GM18858 (cell line): Measurements from ENCODE around the gene CD80.
A peak's percentile ranks its signal among the peaks of the same experiment; 100 is the strongest.
"Not testable (repeated sequence)": the region's sequence is repeated elsewhere in the genome, so short reads cannot be mapped to it uniquely, and the experiment has no call there.

ENCODE experiments used
- ATAC-seq: cut with Tn5 transposase; IDR thresholded peaks from one replicate; pipeline ENCODE4 v1.9.1; 2021; ENCODE audit not compliant: unreplicated experiment

Gene CD80

DNA sequence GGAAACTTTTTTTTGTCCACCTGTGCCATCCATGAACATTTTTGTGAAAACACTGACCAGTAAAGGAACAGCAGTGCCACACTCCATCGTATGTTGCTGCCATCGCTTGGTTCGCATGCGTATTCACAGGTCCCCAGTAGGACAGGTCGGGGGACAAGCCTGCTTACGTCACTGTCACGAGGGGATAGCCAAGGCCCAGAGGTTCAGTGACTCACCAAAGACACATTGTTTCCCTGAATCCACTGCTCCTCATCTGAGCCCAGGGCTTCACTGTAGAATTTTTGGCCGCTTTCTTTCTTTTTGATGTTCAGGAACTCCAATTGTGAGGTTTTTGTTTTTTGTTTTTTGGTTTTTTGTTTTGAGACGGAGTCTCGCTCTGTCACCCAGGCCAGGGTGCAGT, 25.8 kb upstream of the CD80 start:
- ATAC-seq, result no peak

DNA sequence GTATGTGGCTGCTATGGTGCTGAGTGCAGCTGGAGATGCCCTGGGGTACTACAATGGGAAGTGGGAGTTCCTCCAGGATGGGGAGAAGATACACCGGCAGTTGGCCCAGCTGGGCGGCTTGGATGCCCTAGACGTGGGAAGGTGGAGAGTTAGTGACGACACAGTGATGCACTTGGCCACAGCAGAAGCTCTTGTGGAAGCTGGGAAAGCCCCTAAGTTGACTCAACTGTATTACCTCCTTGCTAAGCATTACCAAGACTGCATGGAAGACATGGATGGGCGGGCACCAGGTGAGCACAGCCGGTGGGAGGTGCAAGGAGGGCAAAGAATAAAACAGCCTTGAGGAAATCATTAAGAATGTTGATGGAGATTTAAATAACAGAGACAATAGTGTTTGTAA, 22.8 kb upstream of the CD80 start:
- no peak for ATAC-seq

- ATAC-seq, result peak; percentile 50
Observed at GRCh38 chr3:119580067-119580760, 20.8 kb upstream of the CD80 start.

GRCh38 chr3:119579366-119580066, 20.1 kb upstream of the CD80 start, which contains the start of gene ADPRH:
TSS of gene ADPRH (plus strand) at chr3:119579492. CDS start at chr3:119582170, 2,678 bp downstream.
- ATAC-seq, result peak; percentile 38

DNA sequence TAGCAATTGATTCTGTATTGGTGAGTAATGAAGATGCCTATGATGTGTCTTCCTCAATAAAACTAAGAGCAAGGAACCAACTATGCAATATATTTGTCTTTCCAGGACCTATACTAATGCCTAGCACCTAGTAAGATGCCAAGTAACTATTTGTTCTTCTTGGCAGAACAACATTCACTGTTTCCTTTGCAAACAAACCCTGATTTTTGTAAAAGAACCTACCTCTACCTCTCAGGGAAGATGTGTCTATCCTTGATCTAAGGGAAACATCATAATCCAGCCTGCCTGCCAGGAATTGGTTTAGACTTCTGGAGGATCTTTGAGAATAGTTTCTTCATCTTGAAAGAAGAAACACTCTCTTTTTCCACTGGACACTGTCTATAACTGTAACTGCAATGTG, 16.1 kb upstream of the CD80 start:
- no peak for ATAC-seq

DNA sequence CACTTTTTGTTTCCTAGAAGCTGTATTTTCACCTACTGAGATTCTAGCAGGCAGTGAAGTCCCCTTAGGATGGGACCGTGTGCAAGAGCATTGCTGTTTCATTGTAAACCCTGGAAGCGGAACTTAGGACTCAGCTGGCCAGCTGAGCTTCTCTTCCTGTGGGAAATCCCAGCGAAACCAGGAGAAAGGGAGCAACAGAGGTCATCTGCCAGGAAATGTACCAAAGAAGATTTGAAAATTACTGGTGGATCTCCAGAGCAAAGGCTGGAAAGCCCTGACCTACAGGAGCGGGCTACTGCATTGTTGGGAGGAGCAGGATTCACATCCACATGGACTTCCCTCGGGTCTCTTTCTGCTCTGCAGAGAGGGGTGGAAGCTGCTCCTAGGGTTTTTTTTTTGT, 12.3 kb upstream of the CD80 start:
- no peak for ATAC-seq

DNA sequence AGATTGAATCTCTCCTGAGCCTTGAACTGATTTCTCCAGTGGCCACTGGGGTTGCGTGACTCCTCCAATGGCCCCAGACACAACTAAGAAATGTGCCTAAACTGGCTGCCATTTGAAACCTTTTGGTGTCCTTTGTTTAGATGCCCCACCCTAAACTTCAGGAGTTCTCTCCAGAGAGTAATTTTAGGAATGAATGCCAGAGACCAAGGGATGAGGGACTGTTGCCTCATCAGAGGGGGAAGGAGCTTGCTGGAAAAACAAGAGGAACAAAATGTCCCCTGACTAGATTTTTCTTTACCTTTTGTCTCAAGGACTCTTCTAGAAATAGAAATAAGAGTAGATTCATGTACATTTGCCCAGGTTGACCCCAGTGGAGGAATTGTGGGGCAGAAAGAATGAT, 11.8 kb upstream of the CD80 start:
- ATAC-seq, result no peak

DNA sequence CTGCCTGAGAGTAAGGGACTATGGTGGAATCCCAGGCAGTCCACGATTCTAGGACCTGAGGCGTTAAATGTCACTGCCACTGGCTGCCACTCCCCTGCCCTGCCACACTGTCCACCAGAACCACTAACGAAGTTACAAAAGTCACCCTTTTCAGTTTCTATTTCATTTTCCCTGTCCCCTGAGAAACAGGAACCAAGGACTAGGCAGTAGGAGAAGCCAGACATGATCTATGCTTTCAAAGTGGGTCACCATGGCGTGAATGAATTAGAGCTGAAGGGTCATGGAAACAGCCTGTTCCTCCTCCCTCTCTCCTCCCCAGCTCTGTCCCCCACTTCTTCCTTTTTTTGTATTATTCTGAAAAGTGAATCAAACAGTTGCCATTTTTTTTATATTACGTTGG, 10.8 kb upstream of the CD80 start:
- ATAC-seq, result no peak

- ATAC-seq, result no peak
Observed at GRCh38 chr3:119569156-119569555, 9.7 kb upstream of the CD80 start.

GRCh38 chr3:119563334-119563733, 3.9 kb upstream of the CD80 start:
- not testable (repeated sequence) for ATAC-seq

- peak; percentile 71 for ATAC-seq
Observed at GRCh38 chr3:119562307-119562961, 3.0 kb upstream of the CD80 start.

- ATAC-seq, result no peak
Observed at GRCh38 chr3:119560160-119560559, 746 bp upstream of the CD80 start.

- ATAC-seq, result no peak
Observed at GRCh38 chr3:119558626-119559317, 642 bp downstream of the CD80 start.

DNA sequence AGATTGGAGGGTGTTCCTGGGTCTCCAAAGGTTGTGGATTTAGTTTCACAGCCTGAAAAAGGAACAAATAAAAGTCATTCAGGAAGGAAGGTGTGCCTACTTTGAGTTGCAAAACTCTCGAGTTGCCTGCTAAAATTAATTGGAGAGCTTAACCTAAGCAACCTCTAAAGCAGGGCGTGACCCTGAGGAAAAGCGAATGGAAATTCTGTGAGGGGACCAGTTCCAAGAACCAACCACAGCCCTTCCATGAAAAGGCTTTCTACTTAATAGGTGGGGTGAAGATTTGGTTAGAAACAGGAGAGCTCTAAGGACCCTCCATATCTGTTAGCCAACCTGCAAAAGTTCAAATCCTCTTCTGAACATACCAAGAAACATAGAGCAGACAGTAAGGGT, 1.5 kb downstream of the CD80 start:
- no peak for ATAC-seq

DNA sequence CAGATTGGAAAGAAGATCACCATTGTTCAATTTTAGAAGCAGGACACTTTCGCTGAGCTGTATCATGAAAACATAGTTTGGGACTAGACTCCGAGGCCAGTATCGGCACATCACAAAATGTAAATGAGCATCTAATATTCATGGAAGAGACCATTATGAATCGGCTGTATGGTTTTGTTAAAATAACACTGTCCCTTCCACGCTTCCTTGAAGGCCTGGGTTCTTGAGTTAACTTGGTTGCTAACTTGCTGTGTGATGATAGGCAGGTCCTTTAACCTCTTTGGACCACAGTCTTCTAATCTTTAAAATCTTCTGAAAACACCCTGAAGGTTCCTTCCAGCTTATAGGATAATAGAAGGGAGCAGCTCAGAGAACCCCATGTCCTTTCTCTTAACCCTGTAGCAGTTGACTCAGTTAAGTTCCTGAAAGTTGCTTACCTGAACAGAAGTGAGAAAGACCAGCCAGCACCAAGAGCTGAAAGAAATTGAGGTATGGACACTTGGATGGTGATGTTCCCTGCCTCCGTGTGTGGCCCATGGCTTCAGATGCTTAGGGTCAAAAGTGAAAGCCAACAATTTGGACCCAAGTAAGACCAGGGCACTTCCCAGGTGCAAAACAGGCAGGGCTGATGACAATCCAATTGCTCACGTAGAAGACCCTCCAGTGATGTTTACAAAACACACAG, 2.1 kb downstream of the CD80 start:
- no peak for ATAC-seq

DNA sequence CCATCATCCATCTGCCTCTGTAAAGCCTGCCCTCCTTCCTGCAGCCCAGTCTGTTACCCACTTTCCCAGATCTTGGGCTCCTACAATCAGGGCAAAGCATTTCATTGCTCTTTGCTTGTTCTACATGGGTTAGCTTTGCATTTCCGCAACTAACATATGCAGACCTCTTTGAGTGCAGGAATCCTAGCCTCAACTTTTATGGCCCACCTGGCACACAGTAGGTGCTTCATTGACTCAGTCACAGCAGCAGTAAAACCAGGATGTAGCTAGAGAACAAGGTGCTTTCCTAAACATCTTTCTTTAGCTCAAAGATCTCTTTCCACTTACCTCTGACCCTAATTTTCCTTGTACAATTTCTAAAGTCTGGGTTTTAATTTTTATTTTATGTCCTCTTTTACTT, 3.5 kb downstream of the CD80 start:
- ATAC-seq, result no peak

- ATAC-seq, result peak; percentile 23
Observed at GRCh38 chr3:119555309-119555735, 4.1 kb downstream of the CD80 start.

DNA sequence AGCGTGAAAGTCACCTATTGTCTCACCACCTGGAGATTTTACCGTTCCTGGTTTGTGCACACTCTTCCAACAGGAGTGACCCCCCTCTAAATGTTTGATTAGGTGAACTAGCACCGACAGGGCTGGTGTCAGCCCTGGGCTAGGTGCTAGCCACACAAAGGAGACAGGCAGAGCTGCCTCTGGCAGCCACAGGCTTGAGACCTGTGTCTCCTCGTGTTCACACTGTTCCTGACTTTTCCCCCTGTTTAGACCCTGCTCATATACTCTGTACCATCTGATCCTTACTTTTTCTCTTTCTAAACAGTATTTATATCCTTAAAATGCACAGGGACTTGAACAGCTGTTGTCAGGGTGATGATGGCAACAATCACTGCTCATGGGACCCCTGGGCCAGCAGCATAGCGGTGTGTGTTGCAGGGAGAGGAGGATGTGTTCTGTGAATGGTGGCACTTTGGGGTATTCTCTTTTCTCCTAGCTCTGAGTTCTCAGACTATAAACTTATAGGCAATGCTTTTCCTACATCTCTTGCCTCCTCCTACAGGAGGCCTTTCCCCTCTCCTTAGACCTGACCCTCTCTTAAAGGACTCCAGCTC, 5.5 kb downstream of the CD80 start:
- no peak for ATAC-seq

DNA sequence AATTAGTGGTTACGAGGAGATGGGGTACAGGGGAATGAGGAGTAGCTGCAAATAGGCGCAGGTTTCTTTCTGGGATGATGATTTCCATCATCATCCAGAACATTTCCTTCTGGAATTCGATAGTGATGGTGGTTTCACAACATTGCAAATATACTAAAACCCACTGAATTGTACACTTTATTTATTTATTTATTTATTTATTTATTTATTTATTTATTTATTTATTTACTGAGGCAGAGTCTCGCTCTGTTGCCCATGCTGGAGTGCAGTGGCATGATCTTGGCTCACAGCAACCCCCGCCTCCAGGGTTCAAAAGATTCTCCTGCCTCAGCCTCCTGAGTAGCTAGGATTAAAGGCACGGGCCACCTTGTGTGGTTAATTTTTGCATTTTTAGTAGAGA, 6.5 kb downstream of the CD80 start:
- ATAC-seq, result not testable (repeated sequence)

DNA sequence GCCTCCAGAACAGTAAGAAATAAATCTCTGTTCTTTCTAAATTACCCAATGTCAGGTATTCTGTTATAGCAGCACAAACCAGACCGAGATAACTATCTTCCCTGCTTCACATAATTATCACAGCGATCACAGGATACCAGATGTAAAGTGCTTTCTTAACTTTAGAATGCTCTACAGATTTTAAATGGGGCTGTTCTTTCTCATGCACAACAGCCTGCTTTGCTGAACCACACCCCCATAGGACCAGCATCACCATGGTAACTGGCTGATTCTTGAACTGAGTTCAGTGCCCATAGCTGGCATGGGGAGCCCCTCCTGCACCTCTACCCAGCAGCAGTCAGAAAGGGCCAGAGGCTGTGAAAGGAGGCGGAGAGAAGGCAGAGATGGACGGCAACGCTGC, 7.8 kb downstream of the CD80 start:
- ATAC-seq, result no peak
